Suprapubic skin (tissue), 4 donors: ENCODE results near the gene GRAMD1A. TPM values are rescaled to one million over a fixed set of nuclear protein-coding genes. Genes with fewer than 3 reads are reported as not detected.

Experiments used
- DNase-seq, 2 donors: peaks; one replicate each; pipeline ENCODE4 v3.0.0-alpha.2; 2019; ENCODE audit warnings: low spot score in 2 of 2
- H3K27ac ChIP-seq: fragments of 200-600 bp; sonication (generic); one replicate; pipeline ENCODE4 v1.5.1; 2019
- H3K27me3 ChIP-seq: fragments of 200-600 bp; sonication (generic); one replicate; pipeline ENCODE4 v1.5.1; 2019
- H3K36me3 ChIP-seq: fragments of 200-600 bp; sonication (generic); one replicate; pipeline ENCODE4 v1.5.1; 2019
- H3K4me1 ChIP-seq: fragments of 200-600 bp; sonication (generic); one replicate; pipeline ENCODE4 v1.5.1; 2019
- H3K4me3 ChIP-seq: fragments of 200-600 bp; sonication (generic); one replicate; pipeline ENCODE4 v1.5.1; 2019; ENCODE audit warnings: mild to moderate bottlenecking
- H3K9me3 ChIP-seq: fragments of 200-600 bp; sonication (generic); one replicate; pipeline ENCODE4 v1.5.1; 2019
- EP300 ChIP-seq: sonication (generic); formaldehyde crosslinking; IDR thresholded peaks from one replicate; pipeline ENCODE4 v1.6.1; 2017; ENCODE audit warnings: antibody characterized with exemption
- POLR2A ChIP-seq, 2 donors: fragments of 450-650 bp; IDR thresholded peaks; one replicate each; pipeline ENCODE4 v1.6.1; 2017; ENCODE audit warnings: antibody characterized with exemption in 2 of 2, mild to moderate bottlenecking in 2 of 2, moderate library complexity in 2 of 2
- POLR2AphosphoS5 ChIP-seq, 3 donors: sonication (generic); formaldehyde crosslinking; IDR thresholded peaks; one replicate each; pipeline ENCODE4 v1.6.1; 2017; ENCODE audit warnings: antibody characterized with exemption in 3 of 3
- WGBS: methylation state at CpG from one replicate; pipeline ENCODE4 v1.1.5; 2018; 5-methylcytosine and 5-hydroxymethylcytosine counted together
- total RNA-seq, 4 donors: library from RNA; depleted of rRNA; stranded (reverse); fragments of >200 nt; gene quantifications; one replicate each; pipeline ENCODE4 v1.1.0, GENCODE V29; 2016
- TF ChIP-seq, protein P1 (sequence below), 2 donors: fragments of 200-600 bp in 1 of 2; fragments of 450-650 bp in 1 of 2; sonication (generic) in 1 of 2; IDR thresholded peaks; one replicate each; pipeline ENCODE4 v1.5.1; 2016 to 2019; ENCODE audit warnings: antibody characterized with exemption in 2 of 2, mild to moderate bottlenecking in 1 of 2, moderate library complexity in 1 of 2

Gene GRAMD1A
- total RNA-seq, 4 donors from 2014 or later = 16.3 to 38.7 (median 20.8) TPM

DNA sequence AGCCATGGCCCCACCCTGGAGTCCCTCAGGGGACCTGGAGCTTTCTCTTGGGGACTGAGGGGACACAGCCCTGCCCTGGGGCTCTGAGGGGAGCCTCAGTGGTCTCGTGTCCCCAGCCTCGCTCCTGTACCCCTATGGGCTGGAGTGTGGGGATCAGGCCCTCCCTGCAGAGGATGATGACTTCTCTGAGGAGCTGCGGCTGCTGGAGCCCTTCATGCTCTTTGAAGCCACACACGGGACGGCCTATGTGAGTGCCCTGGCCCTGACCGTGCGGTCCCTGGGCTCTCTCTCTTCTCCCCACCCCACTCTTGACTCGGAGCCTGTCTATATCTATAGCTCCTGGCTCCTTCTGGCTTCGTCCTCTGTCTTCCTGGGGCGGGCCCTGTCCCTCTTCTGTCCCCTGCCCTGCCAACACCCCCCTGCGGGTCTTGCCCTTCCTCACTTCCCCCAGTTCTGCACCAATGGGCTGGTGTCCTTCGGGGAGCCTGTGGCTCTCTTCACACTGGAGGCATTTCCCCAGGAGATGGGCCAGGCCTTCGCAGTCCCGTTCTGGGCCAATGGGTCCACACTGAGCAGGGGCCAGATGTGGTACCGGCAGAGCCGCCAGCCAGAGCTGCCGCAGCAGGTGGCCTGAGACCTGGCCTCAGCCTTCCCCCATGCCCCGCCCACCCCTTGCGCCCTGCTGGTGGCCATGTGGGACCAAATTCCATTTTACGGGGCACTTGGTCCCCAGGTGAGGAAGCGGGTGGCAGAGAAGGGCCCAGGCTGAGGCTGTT lies 74.5 kb downstream of the GRAMD1A start:
- TF ChIP-seq, protein P1, sequence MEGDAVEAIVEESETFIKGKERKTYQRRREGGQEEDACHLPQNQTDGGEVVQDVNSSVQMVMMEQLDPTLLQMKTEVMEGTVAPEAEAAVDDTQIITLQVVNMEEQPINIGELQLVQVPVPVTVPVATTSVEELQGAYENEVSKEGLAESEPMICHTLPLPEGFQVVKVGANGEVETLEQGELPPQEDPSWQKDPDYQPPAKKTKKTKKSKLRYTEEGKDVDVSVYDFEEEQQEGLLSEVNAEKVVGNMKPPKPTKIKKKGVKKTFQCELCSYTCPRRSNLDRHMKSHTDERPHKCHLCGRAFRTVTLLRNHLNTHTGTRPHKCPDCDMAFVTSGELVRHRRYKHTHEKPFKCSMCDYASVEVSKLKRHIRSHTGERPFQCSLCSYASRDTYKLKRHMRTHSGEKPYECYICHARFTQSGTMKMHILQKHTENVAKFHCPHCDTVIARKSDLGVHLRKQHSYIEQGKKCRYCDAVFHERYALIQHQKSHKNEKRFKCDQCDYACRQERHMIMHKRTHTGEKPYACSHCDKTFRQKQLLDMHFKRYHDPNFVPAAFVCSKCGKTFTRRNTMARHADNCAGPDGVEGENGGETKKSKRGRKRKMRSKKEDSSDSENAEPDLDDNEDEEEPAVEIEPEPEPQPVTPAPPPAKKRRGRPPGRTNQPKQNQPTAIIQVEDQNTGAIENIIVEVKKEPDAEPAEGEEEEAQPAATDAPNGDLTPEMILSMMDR (IDR thresholded peaks at IDR 0.05) = no peak
- TF ChIP-seq POLR2A (IDR thresholded peaks at IDR 0.05) (no peak), EP300 (no peak), POLR2AphosphoS5 (IDR thresholded peaks at IDR 0.05) (no peak)
- Histone ChIP-seq H3K27me3 (no peaks in the 10 kb centered on the region), H3K36me3 (no peaks in the 10 kb centered on the region), H3K4me3 (no peak overlapping the region), H3K9me3 (no peaks in the 10 kb centered on the region), H3K27ac (no peak overlapping the region), H3K4me1 (no peaks in the 10 kb centered on the region)
- 91% methylated on average over 17 of the region's 21 CpGs for WGBS
- no peak for DNase-seq

DNA sequence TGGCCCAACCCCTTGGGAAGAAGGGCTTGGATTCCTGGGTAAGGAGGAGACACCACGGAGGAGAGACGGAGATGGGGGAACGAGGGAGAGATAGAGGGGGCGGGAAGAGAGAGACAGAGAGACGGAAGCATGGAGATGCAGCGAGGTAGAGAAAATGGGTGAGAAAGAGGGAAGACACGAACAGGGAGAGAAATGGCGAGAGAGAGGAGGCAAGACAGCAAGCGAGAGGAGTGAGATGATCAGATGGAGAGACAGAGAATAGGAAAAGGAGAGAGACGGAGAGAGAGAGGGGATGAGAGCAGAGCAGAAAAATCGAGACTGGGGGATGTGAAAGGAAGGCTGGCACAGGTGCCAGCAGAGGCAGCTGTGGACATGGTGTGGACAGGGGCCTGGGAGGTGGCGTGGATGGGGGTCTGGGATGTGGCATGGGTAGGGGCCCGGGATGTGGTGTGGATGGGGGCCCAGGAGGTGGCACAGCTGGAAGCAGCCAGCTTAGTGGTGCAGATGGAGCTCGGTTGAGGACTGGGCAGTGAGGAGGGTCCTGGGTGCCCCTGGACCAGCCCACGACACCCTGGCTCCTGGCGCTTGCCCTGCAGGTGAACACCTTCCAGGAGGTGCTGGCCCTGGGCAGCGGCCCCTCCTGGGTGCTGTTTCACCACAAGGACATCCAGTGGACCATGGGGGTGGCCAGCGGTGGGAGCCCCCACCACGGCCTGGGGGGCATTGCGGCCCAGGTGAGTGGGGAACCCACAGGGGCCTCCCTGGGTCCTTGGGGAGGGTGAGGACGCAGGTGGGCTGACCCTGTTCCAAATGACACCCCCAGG lies 75.3 kb downstream of the GRAMD1A start:
- Histone ChIP-seq H3K27me3 (no peaks in the 10 kb centered on the region), H3K4me1 (no peaks in the 10 kb centered on the region), H3K4me3 (no peak overlapping the region), H3K36me3 (no peaks in the 10 kb centered on the region), H3K9me3 (no peaks in the 10 kb centered on the region), H3K27ac (no peak overlapping the region)
- TF ChIP-seq, protein P1 (IDR thresholded peaks at IDR 0.05) = no peak
- 90% methylated on average over 14 of the region's 21 CpGs for WGBS
- DNase-seq = no peak

DNA sequence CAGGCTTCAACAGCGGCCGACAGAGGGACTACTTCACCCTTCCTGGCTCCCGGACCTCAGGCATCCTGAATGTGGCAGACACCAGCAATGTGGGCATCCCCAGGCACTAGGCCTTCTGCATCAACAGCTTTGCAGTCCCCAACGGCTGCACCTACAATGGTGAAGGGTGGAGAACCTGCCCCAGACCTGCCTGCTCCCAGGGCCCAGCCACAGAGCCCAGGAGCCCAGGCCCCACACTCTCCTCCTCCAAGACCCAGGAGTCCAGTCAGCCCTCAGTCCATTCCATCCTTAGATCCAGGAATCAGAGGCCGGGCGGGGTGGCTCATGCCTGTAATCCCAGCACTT lies 75.9 kb downstream of the GRAMD1A start:
- no peaks in the 10 kb centered on the region for H3K9me3 ChIP-seq
- TF ChIP-seq EP300 (no peak), POLR2A (IDR thresholded peaks at IDR 0.05) (no peak), POLR2AphosphoS5 (IDR thresholded peaks at IDR 0.05) (no peak)
- TF ChIP-seq, protein P1 (IDR thresholded peaks at IDR 0.05) = no peak
- 100% methylated on average over 2 of the region's 6 CpGs for WGBS
- H3K4me1 ChIP-seq = no peaks in the 10 kb centered on the region
- H3K36me3 ChIP-seq = no peaks in the 10 kb centered on the region
- H3K27ac ChIP-seq = no peak overlapping the region
- no peak overlapping the region for H3K4me3 ChIP-seq
- H3K27me3 ChIP-seq = no peaks in the 10 kb centered on the region
- DNase-seq = no peak

Other genes with a start within 250 kb of the GRAMD1A start
- gene ZNF599, start 227.1 kb upstream of the GRAMD1A start, total RNA-seq = 10 to 100 TPM in 2 of 4 donors, 1 to 10 TPM in 2; 3.4 to 12.8 (median 9.2) TPM
- gene ZNF30, start 73.4 kb upstream of the GRAMD1A start, total RNA-seq = 1 to 10 TPM in 2 of 4 donors, under 1 TPM in 2; 0.44 to 3.4 (median 1.5) TPM
- gene ZNF792, start 36.1 kb upstream of the GRAMD1A start, total RNA-seq = 1 to 10 TPM; 2.5 to 6.5 (median 3.7) TPM
- 1 to 10 TPM; 1.4 to 4.3 (median 2.9) TPM for gene SCN1B, start 30.1 kb downstream of the GRAMD1A start, total RNA-seq
- 1 to 10 TPM in 1 of 4 donors, under 1 TPM in 2, not detected in 1; 0.26 to 1.7 (median 0.56) TPM for gene HPN, start 41.4 kb downstream of the GRAMD1A start, total RNA-seq
- 100 to 1,000 TPM; 383 to 765 (median 575) TPM for gene FXYD3, start 115.5 kb downstream of the GRAMD1A start, total RNA-seq
- gene LGI4, start 134.7 kb downstream of the GRAMD1A start, total RNA-seq = 10 to 100 TPM in 1 of 4 donors, 1 to 10 TPM in 3; 4.3 to 11.8 (median 7.8) TPM
- gene FXYD1, start 138.5 kb downstream of the GRAMD1A start, total RNA-seq = 10 to 100 TPM in 1 of 4 donors, 1 to 10 TPM in 3; 2.0 to 10.9 (median 6.7) TPM
- gene FXYD7, start 142.9 kb downstream of the GRAMD1A start, total RNA-seq = 1 to 10 TPM in 1 of 4 donors, not detected in 3; 2.2 TPM
- gene FXYD5, start 154.4 kb downstream of the GRAMD1A start, total RNA-seq = 10 to 100 TPM; 29.8 to 64.8 (median 37.7) TPM
- not detected for gene FAM187B, start 228.4 kb downstream of the GRAMD1A start, total RNA-seq
- gene LSR, start 248.7 kb downstream of the GRAMD1A start, total RNA-seq = 100 to 1,000 TPM in 1 of 4 donors, 10 to 100 TPM in 3; 67.4 to 105 (median 80.8) TPM